ENCODE data around the gene SCML2.

DNA sequence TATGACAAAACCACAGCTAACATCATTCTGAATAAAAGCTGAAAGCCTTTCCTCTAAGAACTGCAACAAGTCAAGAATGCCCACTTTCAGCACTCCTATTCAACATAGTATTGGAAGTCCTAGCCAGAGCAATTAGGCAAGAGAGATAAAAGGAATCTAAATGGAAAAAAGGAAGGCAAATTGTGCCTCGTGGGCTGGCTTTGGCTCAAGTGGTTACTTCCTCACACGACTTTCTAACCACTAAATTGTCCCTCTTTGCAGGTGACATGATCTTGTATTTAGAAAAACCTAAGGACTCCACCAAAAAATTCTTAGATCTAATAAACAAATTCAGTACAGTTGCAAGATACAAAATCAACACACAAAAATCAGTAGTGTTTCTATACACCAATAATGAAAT is 57.2 kb downstream of the SCML2 start:
- TF ChIP-seq POLR2A (IDR thresholded peaks at IDR 0.05) (no peak), CTCF (IDR thresholded peaks at IDR 0.05 in 4 of 5, conservative IDR thresholded peaks at IDR 0.05 in 1 of 5) (no peak)

Measured in gastrocnemius medialis (tissue), 4 donors.